Aorta (tissue), 5 donors: ENCODE data around the gene HBZ. TPM values are rescaled to one million over a fixed set of nuclear protein-coding genes. Genes with fewer than 3 reads are reported as not detected.
"Not testable (repeated sequence)": the region's sequence is repeated elsewhere in the genome, so short reads cannot be mapped to it uniquely, and the experiment has no call there.

Experiments used
- ATAC-seq: fragments of 200-7000 bp; cut with Tn5 transposase; one replicate; pipeline ENCODE4 v1.9.1; 2022; ENCODE audit warnings: moderate library complexity; ENCODE audit not compliant: low FRiP score
- DNase-seq, 2 donors: peaks; one replicate each; pipeline ENCODE4 v3.0.0-alpha.2; 2020
- H3K27ac ChIP-seq, 2 donors: one replicate each; pipeline ENCODE4 v1.5.1; 2013; ENCODE audit warnings: low read length in 2 of 2, mild to moderate bottlenecking in 2 of 2, moderate library complexity in 2 of 2, control low read depth in 1 of 2, inconsistent platforms in 1 of 2, low read depth in 1 of 2
- H3K27me3 ChIP-seq, 2 donors: one replicate each; pipeline ENCODE4 v1.6.1; 2013; ENCODE audit warnings: control low read depth in 1 of 2, low read length in 1 of 2, mild to moderate bottlenecking in 1 of 2, moderate library complexity in 1 of 2; ENCODE audit not compliant: insufficient read depth in 2 of 2, control insufficient read depth in 1 of 2
- H3K36me3 ChIP-seq, 2 donors: one replicate each; pipeline ENCODE4 v1.6.1; 2013; ENCODE audit warnings: control low read depth in 1 of 2, low read length in 1 of 2, mild to moderate bottlenecking in 1 of 2; ENCODE audit not compliant: insufficient read depth in 2 of 2, control insufficient read depth in 1 of 2
- H3K4me1 ChIP-seq, 2 donors: one replicate each; pipeline ENCODE4 v1.6.1; 2013; ENCODE audit warnings: low read length in 2 of 2, control low read depth in 1 of 2, mild to moderate bottlenecking in 1 of 2, moderate library complexity in 1 of 2; ENCODE audit not compliant: insufficient read depth in 2 of 2, control insufficient read depth in 1 of 2
- H3K4me3 ChIP-seq, 2 donors: one replicate each; pipeline ENCODE4 v1.5.1; 2013; ENCODE audit warnings: low read length in 2 of 2, control low read depth in 1 of 2, mild to moderate bottlenecking in 1 of 2
- H3K9me3 ChIP-seq: one replicate; pipeline ENCODE4 v1.6.1; 2013; ENCODE audit warnings: mild to moderate bottlenecking, low read length; ENCODE audit not compliant: control insufficient read depth
- WGBS, 2 donors: extraction: QIAGEN DNeasy Blood & Tissue Kit; methylation state at CpG; one replicate each; pipeline ENCODE4 v1.1.7; 2013; 5-methylcytosine and 5-hydroxymethylcytosine counted together
- intact Hi-C, 2 donors: fragments of 100-400 bp; cut with DNase I; formaldehyde crosslinking; loops; one replicate each; pipeline versions ENCODE4 v1.14.2 to v1.15.0; 2022
- polyA plus RNA-seq, 2 donors: library from polyadenylated mRNA; stranded (reverse); fragments of 200-250 nt; gene quantifications; one replicate each; pipeline ENCODE4 v1.2.3, GENCODE V29; 2013
- total RNA-seq, 2 donors: library from RNA; stranded (reverse); fragmentation: NEBNext Ultra II Directional; extraction: Animal tissue kit (Norgen Biotek cat#: 25700); gene quantifications; one replicate each; pipeline ENCODE4 v1.2.1, GENCODE V29; 2021
- donor health status: healthy with polysubstance abuse.
- donor health status: Bipolar disorder and iron deficiency.
- donor health status: DM: no; HTN: no; CAD: no.
- donor health status: DM: no; HTN: no; CAD: no.
- donor health status: DM: yes; HTN: yes; CAD: no.

The HBZ gene
- total and polyA plus RNA-seq, 4 donors = not detected

DNA sequence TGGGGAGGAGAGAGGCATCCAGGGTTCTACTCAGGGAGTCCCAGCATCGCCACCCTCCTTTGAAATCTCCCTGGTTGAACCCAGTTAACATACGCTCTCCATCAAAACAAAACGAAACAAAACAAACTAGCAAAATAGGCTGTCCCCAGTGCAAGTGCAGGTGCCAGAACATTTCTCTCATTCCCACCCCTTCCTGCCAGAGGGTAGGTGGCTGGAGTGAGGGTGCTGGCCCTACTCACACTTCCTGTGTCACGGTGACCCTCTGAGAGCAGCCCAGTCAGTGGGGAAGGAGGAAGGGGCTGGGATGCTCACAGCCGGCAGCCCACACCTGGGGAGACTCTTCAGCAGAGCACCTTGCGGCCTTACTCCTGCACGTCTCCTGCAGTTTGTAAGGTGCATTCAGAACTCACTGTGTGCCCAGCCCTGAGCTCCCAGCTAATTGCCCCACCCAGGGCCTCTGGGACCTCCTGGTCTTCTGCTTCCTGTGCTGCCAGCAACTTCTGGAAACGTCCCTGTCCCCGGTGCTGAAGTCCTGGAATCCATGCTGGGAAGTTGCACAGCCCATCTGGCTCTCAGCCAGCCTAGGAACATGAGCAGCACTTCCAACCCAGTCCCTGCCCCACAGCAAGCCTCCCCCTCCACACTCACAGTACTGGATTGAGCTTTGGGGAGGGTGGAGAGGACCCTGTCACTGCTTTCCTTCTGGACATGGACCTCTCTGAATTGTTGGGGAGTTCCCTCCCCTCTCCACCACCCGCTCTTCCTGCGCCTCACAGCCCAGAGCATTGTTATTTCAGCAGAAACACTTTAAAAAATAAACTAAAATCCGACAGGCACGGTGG lies 21.7 kb downstream of the HBZ start:
- ATAC-seq, H3K27me3 ChIP-seq, H3K27ac ChIP-seq, DNase-seq, H3K9me3 ChIP-seq, H3K4me3 ChIP-seq, intact Hi-C loops, H3K4me1 ChIP-seq, H3K36me3 ChIP-seq: not testable (repeated sequence)
- WGBS, 2 donors = 12 to 14% methylated on average over 6 to 9 of the region's 13 CpGs

DNA sequence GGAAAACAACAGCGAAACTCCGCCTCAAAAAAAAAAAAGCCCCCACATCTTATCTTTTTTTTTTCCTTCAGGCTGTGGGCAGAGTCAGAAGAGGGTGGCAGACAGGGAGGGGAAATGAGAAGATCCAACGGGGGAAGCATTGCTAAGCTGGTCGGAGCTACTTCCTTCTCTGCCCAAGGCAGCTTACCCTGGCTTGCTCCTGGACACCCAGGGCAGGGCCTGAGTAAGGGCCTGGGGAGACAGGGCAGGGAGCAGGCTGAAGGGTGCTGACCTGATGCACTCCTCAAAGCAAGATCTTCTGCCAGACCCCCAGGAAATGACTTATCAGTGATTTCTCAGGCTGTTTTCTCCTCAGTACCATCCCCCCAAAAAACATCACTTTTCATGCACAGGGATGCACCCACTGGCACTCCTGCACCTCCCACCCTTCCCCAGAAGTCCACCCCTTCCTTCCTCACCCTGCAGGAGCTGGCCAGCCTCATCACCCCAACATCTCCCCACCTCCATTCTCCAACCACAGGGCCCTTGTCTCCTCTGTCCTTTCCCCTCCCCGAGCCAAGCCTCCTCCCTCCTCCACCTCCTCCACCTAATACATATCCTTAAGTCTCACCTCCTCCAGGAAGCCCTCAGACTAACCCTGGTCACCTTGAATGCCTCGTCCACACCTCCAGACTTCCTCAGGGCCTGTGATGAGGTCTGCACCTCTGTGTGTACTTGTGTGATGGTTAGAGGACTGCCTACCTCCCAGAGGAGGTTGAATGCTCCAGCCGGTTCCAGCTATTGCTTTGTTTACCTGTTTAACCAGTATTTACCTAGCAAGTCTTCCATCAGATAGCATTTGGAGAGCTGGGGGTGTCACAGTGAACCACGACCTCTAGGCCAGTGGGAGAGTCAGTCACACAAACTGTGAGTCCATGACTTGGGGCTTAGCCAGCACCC lies 22.8 kb downstream of the HBZ start:
- 23 to 29% methylated on average over 8 of the region's 8 CpGs for WGBS, 2 donors
- DNase-seq (no peak), ATAC-seq (no peak)
- Histone ChIP-seq H3K27me3 (no peaks in the 10 kb centered on the region), H3K36me3 (no peaks in the 10 kb centered on the region), H3K27ac (no peak overlapping the region), H3K4me3 (no peak overlapping the region), H3K4me1 (no peaks in the 10 kb centered on the region), H3K9me3 (no peaks in the 10 kb centered on the region)
- intact Hi-C loops = no loop called here

DNA sequence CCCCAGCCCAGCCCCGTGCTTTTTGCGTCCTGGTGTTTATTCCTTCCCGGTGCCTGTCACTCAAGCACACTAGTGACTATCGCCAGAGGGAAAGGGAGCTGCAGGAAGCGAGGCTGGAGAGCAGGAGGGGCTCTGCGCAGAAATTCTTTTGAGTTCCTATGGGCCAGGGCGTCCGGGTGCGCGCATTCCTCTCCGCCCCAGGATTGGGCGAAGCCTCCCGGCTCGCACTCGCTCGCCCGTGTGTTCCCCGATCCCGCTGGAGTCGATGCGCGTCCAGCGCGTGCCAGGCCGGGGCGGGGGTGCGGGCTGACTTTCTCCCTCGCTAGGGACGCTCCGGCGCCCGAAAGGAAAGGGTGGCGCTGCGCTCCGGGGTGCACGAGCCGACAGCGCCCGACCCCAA lies 23.6 kb downstream of the HBZ start:
- H3K36me3 ChIP-seq, H3K27me3 ChIP-seq, H3K4me3 ChIP-seq, DNase-seq, intact Hi-C loops, H3K9me3 ChIP-seq, H3K27ac ChIP-seq, H3K4me1 ChIP-seq, ATAC-seq: not testable (repeated sequence)
- 1% methylated on average over 15 to 27 of the region's 39 CpGs for WGBS, 2 donors

- ATAC-seq, H3K36me3 ChIP-seq, intact Hi-C loops, H3K4me1 ChIP-seq, H3K4me3 ChIP-seq, H3K27ac ChIP-seq, DNase-seq, H3K9me3 ChIP-seq, H3K27me3 ChIP-seq: not testable (repeated sequence)
- WGBS, 2 donors = 3% methylated on average over 19 to 44 of the region's 88 CpGs
Observed at GRCh38 chr16:176477-177382, 24.3 kb downstream of the HBZ start, which contains the start of gene HBA1. TSS of gene HBA1 (plus strand) at chr16:176680. CDS start at chr16:176717, 37 bp downstream.

- no peak overlapping the region for H3K27ac ChIP-seq
- no peaks in the 10 kb centered on the region for H3K36me3 ChIP-seq
- intact Hi-C loops = no loop called here
- no peaks in the 10 kb centered on the region for H3K27me3 ChIP-seq
- ATAC-seq (no peak), DNase-seq (no peak)
- WGBS, 2 donors = 1 to 3% methylated on average over 13 of the region's 13 CpGs
- H3K9me3 ChIP-seq = no peaks in the 10 kb centered on the region
- no peaks in the 10 kb centered on the region for H3K4me1 ChIP-seq
- H3K4me3 ChIP-seq = no peak overlapping the region
Observed at GRCh38 chr16:177394-177822, 25.0 kb downstream of the HBZ start.

GRCh38 chr16:177981-178667 lies 25.7 kb downstream of the HBZ start:
- Histone ChIP-seq H3K9me3 (no peaks in the 10 kb centered on the region), H3K27me3 (no peaks in the 10 kb centered on the region), H3K4me1 (no peaks in the 10 kb centered on the region), H3K27ac (no peak overlapping the region), H3K4me3 (no peak overlapping the region), H3K36me3 (no peaks in the 10 kb centered on the region)
- 56 to 60% methylated on average over 11 of the region's 11 CpGs for WGBS, 2 donors
- intact Hi-C loops = no loop called here
- DNase-seq (no peak), ATAC-seq (no peak)

- H3K27ac ChIP-seq = no peak overlapping the region
- no peaks in the 10 kb centered on the region for H3K9me3 ChIP-seq
- H3K27me3 ChIP-seq = no peaks in the 10 kb centered on the region
- 85 to 89% methylated on average over 11 of the region's 11 CpGs for WGBS, 2 donors
- DNase-seq (no peak), ATAC-seq (no peak)
- H3K4me3 ChIP-seq = no peak overlapping the region
- H3K36me3 ChIP-seq = no peaks in the 10 kb centered on the region
- H3K4me1 ChIP-seq = no peaks in the 10 kb centered on the region
- intact Hi-C loops = no loop called here
Observed at GRCh38 chr16:178668-179015, 26.2 kb downstream of the HBZ start.
